ENCODE measurements around the gene CLHC1.
"Not testable (repeated sequence)": the region's sequence is repeated elsewhere in the genome, so short reads cannot be mapped to it uniquely, and the experiment has no call there.

CLHC1 gene

GRCh38 chr2:55126643-55127042 lies 105.5 kb downstream of the CLHC1 start:
- not testable (repeated sequence) for DNase-seq; H3K27me3 Mint-ChIP-seq; ATAC-seq; H3K4me3 Mint-ChIP-seq; H3K4me1 Mint-ChIP-seq; H3K36me3 Mint-ChIP-seq (ENCODE audit: low read depth); H3K9me3 Mint-ChIP-seq; H3K27ac Mint-ChIP-seq

Measured in activated naive CD8-positive, alpha-beta T cell treated with anti-CD3 and anti-CD28 coated beads, Interleukin-2, amount 50 U/mL, for 24 hours (primary cell).